Astrocyte of the cerebellum (primary cell): Measurements from ENCODE around the gene MYEOV.
A peak's percentile ranks its signal among the peaks of the same experiment; 100 is the strongest.

ENCODE experiments used
- DNase-seq: peaks from one replicate; pipeline ENCODE4 v3.0.0-alpha.2; 2011; ENCODE audit warnings: low read depth
- H3K4me3 ChIP-seq: 2 replicates; pipeline ENCODE4 v1.5.1; 2011; ENCODE audit warnings: mild to moderate bottlenecking, low read depth, low read length, moderate library complexity
- in situ Hi-C: cut with HindIII; loops from 2 replicates; pipeline ENCODE4 v1.10.0; 2017; ENCODE audit warnings: low sequenced_read_pairs
- TF ChIP-seq, protein P1 (sequence below): IDR thresholded peaks from 2 replicates; pipeline ENCODE4 v1.5.1; 2012; ENCODE audit warnings: low read length, low read depth, moderate library complexity, mild to moderate bottlenecking; ENCODE audit errors: missing control alignments

Gene MYEOV

GRCh38 chr11:69318093-69318420, 24.1 kb downstream of the MYEOV start:
- TF ChIP-seq, protein P1, sequence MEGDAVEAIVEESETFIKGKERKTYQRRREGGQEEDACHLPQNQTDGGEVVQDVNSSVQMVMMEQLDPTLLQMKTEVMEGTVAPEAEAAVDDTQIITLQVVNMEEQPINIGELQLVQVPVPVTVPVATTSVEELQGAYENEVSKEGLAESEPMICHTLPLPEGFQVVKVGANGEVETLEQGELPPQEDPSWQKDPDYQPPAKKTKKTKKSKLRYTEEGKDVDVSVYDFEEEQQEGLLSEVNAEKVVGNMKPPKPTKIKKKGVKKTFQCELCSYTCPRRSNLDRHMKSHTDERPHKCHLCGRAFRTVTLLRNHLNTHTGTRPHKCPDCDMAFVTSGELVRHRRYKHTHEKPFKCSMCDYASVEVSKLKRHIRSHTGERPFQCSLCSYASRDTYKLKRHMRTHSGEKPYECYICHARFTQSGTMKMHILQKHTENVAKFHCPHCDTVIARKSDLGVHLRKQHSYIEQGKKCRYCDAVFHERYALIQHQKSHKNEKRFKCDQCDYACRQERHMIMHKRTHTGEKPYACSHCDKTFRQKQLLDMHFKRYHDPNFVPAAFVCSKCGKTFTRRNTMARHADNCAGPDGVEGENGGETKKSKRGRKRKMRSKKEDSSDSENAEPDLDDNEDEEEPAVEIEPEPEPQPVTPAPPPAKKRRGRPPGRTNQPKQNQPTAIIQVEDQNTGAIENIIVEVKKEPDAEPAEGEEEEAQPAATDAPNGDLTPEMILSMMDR, result no peak
- in situ Hi-C loops, result loop anchor here (10.0 kb wide), 1 partner anchor 147 kb away; no protein-coding TSS in a partner anchor
- no peak overlapping the region for H3K4me3 ChIP-seq
- no peak for DNase-seq

GRCh38 chr11:69319255-69320106, 25.5 kb downstream of the MYEOV start:
- no peak for DNase-seq
- TF ChIP-seq, protein P1, result no peak
- H3K4me3 ChIP-seq, result no peak overlapping the region
- in situ Hi-C loops, result loop anchor here (5.0 to 10.0 kb wide), 2 partner anchors 48 to 145 kb away; no protein-coding TSS in a partner anchor

- in situ Hi-C loops, result loop anchor here (5.0 kb wide), 1 partner anchor 47 kb away; no protein-coding TSS in a partner anchor
- TF ChIP-seq, protein P1, result no peak
- no peak for DNase-seq
- H3K4me3 ChIP-seq, result no peak overlapping the region
These were observed 26.4 kb downstream of the MYEOV start for GRCh38 chr11:69320326-69320725.

- H3K4me3 ChIP-seq, result no peak overlapping the region
- TF ChIP-seq, protein P1, result no peak
- no peak for DNase-seq
- in situ Hi-C loops, result loop anchor here (5.0 kb wide), 1 partner anchor 46 kb away; no protein-coding TSS in a partner anchor
These were observed 27.1 kb downstream of the MYEOV start for GRCh38 chr11:69320756-69321741.

- TF ChIP-seq, protein P1, result no peak
- no peak overlapping the region for H3K4me3 ChIP-seq
- DNase-seq, result peak; percentile 64
- in situ Hi-C loops, result loop anchor here (5.0 kb wide), 1 partner anchor 45 kb away; no protein-coding TSS in a partner anchor
These were observed 28.0 kb downstream of the MYEOV start for GRCh38 chr11:69321877-69322361.

- no peak overlapping the region for H3K4me3 ChIP-seq
- TF ChIP-seq, protein P1, result no peak
- no peak for DNase-seq
- in situ Hi-C loops, result no loop called here
These were observed 31.5 kb downstream of the MYEOV start for GRCh38 chr11:69325446-69325845.
